Skin epidermis (tissue), 12 donors: ENCODE data around the gene DCAF17.
"Not testable (repeated sequence)": the region's sequence is repeated elsewhere in the genome, so short reads cannot be mapped to it uniquely, and the experiment has no call there.

Experiments used
- H3K27ac ChIP-seq, 21 experiments: fragments of 200-600 bp; sonication (generic) in 11 of 21; one replicate each; pipeline ENCODE4 v1.5.0; 2020; ENCODE audit warnings: mild to moderate bottlenecking in 3 of 21, inconsistent platforms in 2 of 21, moderate library complexity in 2 of 21
- H3K4me3 ChIP-seq, 7 experiments: fragments of 200-600 bp; sonication (generic) in 2 of 7; one replicate each; pipeline ENCODE4 v1.5.0; 2020; ENCODE audit warnings: inconsistent platforms in 2 of 7, mild to moderate bottlenecking in 2 of 7, moderate library complexity in 1 of 7

DCAF17 gene

DNA sequence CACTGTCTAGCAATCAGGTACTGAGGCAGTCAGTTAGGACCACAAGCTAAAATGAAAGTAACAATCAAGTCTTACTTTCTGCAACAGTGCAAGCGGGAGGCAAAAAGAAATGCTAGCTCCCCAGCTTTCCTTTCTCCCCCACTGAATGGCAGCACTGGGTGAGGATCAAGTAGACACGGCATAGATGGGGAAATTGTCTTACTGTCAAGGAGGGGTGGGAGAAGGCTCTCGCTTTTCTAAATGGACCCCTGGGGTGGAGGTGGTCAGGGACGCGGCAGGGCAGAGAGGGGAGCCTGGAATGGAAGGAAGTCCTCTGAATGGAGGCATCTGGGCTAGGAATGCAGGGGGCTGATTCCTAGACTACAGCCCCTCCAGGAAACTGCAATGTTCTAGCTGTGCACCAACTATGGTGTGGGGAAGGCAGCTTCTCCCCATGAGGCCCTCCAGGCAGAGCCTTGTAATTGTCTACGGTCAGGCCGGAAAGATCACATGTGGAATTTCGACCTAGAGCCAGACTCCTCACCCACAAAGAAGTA, 24.5 kb upstream of the DCAF17 start:
- H3K4me3 ChIP-seq: peak overlapping the region in 2 of 7 experiments; percentile 14 to 28
- peak overlapping the region in 13 of 21 experiments; percentile 1 to 76 (median 33) for H3K27ac ChIP-seq

DNA sequence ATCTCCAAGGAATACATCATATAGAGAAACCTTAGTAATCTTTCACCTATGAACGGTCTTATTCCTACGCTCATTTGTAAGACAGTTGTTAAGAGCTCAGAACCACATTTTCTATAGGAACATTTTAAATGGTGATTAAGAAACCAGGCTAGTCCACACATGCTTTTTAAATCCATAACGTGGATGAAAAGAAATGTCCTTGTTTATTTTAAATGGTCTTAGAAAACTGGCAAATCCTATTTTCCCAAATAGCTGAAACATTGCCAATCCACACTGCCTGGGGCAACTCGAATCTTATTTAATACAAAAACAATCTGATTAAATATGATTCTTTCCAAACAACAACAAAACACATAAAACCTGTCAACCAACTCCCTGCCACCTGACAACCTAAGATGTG, 23.9 kb upstream of the DCAF17 start:
- Histone ChIP-seq H3K27ac (peak overlapping the region in 10 of 21 experiments; percentile 1 to 76 (median 52)), H3K4me3 (no peak overlapping the region)

DNA sequence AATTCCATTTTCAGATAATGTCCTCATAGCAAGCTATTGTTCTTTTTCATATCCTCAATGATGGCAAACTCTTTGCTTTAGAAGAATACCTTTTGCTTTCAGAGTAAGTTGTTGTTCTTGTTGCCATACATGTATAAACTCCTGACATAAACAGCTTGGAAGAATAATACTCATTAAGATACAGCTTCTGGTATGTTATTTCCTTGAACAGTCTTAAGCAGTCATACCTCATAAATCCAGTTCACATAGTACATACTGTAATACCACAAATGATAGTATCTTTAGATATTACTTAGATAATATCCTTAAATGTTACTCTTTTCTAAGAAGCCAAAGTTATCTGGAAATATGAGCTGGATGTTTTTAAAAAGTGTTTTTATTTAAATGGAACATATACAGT, 23.4 kb upstream of the DCAF17 start:
- no peak overlapping the region for H3K4me3 ChIP-seq
- H3K27ac ChIP-seq: peak overlapping the region in 3 of 21 experiments; percentile 11 to 66 (median 33)

DNA sequence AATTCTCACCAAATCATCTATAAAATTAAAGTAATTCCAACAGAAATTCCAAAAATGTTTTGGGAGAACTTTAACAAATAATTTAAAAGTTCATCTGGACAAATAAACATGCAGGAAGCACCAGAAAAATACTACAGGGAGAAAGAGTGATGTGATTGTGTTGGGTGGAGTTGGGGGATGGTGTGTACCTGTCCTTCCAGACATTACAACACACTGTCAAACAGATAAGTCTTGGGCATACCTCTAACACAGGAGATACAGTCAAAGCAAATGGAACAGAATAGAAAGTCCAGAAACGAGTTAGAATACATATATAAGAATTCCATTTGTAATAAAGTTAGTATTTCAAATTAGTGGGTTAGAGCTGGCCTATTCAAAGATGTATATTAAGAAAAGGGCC, 22.8 kb upstream of the DCAF17 start:
- H3K4me3 ChIP-seq: no peak overlapping the region
- peak overlapping the region in 1 of 21 experiments; percentile 11 for H3K27ac ChIP-seq

DNA sequence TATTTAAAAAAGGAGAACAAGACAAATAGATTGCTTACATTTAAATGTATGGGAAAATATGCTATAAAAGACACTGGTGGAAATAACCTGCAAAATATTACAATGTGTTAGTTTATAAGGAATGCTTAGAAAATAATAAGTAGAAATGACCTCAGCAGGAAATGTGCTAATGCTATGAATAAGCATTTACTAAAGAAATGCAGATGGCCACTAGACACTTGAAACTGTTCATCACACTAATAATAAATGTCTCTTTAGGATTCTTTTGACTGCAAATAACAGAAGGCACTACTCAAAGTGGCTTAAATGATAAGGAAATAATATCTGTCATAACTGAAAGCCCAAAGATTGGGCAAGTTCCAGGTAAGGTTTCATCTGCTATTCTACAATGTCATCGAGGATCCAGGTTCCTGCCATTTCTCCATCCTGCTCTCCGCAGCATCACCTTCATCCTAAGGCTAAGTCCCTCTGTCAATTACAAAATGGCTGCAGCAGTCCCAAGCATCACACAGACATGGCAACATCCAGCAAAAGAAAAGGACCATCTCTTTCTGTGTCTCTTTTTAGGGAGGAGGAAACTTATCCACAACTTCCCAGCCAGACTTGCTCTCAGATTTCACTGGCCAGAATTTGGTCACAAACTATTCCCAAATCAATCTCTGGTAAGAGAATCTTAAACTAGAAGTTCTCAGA, 22.1 kb upstream of the DCAF17 start:
- H3K27ac ChIP-seq: peak overlapping the region in 1 of 21 experiments; percentile 26

DNA sequence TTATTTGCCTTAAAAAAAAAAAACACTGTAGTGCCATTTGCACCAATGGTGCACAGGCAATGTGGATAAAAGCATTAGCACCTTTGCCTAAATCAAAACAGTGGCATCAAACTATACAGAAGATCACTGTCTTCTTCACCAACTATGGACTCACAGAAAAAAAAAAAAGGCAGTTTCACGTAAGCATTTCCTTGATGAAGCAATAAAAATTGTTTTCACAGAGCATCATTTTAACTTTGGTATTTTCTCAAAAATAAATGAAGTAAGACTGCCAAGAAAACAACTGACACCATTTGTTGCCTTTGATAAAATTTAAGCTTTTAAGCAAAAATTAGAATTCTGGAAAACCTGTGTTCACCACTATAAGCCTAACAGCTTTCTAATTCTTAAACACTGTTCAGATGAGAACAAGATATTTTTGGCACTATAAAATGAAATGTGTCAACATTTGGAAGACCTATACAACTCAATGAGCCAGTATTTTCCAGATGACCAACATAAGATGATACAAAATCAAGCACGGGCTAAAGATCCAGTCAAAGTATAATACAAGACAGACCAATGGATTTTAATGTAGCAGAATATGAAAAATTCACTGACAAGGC, 21.4 kb upstream of the DCAF17 start:
- Histone ChIP-seq H3K4me3 (no peak overlapping the region), H3K27ac (no peak overlapping the region)

More for the DNA sequence above, 22.1 kb upstream of the DCAF17 start:
- H3K4me3 ChIP-seq: no peak overlapping the region

DNA sequence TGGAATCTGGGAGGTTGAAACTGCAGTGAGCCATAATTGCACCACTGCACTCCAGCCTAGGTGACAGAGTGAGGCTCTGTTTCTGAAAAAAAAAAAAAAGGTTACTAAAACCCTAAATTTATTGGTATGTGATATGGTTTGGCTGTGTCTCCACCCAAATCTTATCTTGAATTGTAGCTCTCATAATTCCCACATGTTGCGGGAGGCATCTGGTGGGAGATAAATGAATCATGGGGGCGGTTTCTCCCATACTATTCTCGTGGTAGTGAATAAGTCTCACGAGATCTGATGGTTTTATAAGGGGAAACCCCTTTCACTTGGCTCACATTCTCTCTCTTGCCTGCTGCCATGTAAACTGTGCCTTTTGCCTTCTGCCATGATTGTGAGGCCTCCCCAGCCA, 19.4 kb upstream of the DCAF17 start:
- H3K27ac ChIP-seq, H3K4me3 ChIP-seq: not testable (repeated sequence)

DNA sequence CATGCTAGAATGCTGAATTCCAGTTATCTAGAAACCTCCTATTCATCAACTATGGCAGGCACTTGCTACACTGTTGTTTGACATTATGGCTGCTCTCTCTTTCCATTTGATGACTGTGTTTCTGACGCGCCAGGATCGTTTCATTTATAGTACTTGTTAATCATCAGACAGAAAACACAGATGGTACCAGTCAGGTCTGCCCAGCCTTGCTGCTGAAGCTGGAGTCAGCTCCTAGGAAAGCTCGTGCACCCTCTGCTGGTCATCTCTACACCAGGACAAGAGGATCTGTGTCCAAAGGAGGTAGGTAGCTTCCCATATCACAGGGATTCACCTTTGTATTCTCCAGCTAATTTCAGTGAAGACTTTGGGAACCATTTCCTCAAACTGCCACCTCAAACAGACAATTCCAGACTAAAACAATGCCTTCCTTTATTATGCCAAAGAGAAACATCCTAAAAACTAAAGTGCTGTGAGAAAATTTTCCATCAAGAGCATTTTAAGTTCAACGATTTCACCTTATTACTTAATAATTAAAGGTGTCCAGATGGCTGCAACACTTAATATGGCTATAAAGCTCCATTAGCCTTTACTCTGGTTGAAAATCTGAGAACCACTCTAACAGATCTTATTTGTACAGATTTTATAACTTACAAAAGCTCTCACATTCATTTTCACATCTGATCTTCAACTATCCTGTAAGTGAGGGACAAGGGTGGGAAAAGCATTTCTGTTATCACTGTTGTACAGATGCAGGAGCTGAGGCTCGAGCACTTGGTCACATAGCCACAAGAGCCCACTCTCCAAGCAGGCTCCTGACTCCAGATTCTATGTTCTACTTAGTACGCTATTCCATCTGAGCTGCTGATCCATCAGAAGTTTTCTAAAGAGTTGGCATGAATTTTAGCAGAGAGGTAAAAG, 17.8 kb upstream of the DCAF17 start:
- H3K27ac ChIP-seq: peak overlapping the region in 8 of 21 experiments; percentile 10 to 51 (median 23)
- H3K4me3 ChIP-seq: no peak overlapping the region

DNA sequence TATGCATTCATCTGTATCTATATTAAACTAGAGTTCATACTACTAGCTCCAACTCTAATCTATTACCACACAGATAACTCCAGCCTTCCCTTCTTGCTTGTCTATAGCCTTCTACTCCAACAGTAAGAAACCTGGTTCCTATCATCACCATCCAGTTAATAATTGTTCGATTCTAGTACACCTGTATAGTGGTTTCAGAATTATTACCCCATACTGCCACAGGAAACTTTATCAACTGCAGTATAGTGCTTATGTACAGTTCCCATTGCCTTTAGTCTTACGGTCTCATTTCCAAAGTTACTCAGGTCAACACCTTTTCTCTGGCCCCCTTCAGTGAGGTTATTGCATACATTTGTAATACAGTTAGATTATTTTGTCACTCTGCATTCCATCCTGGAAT, 14.7 kb upstream of the DCAF17 start:
- H3K27ac ChIP-seq: no peak overlapping the region
- no peak overlapping the region for H3K4me3 ChIP-seq

DNA sequence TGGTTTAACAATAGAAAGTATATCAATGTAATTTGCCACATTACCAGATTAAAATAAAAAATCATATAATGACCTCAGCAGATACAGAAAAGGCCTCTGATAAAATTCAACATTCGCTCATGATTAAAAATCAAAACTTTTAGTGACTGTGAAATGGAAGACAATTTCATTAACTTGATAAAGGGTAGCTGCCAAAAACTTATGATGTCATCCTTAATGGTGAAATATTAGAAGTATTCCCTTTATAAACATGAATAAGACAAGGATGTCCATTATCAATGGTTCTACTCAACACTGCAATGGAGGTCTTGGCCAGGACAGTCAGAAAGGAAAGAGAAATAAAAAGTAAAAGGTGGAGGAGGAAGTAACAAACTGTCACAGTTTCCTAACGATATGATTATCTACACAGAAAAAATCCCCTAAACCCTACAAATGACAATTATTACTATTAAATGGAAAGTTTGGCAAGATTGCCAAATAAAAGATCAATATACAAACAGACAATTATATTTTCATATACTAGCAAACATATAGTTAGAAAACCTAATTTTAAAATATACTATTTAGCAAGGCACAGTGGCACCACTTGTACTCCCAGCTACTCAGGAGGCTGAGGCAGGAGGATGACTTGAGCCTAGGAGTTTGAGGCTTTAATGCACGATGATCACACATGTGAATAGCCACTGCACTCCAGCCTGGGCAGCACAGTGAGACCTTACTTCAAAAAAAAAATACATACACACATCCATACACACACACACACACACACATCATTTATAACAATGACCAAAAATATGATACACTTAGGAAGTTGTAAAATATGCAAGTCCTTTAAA, 13.1 kb upstream of the DCAF17 start:
- H3K4me3 ChIP-seq: no peak overlapping the region
- no peak overlapping the region for H3K27ac ChIP-seq

DNA sequence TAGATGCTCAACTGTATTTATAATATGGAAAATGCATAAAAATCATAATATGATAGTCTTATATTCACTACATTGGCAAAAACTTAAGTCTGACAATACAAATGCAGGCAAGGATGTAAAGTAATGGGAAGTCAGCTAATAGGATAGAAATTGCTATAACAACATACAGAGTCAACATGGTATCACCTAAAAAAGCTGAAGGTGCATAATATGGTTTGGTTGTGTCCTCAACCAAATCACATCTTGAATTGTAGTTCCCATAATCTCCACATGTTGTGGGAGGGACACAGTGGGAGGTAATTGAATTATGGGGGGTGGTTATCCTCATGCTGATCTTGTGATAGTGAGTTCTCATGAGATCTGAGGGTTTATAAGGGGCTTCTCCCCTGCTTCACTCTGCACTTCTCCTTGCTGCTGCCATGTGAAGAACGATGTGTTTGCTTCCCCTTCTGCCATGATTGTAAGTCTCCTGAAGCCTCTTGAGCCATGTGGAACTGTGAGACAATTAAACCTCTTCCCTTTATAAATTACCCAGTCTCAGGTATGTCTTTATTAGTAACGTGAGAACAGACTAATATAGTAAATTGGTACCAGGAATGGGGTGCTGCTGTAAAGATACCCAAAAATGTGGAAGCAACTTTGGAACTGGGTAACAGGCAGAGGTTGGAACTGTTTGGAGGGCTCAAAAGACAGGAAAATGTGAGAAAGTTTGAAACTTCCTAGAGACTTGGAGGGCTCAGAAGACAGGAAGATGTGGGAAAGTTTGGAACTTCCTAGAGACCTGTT, 11.1 kb upstream of the DCAF17 start:
- not testable (repeated sequence) for H3K4me3 ChIP-seq, H3K27ac ChIP-seq

DNA sequence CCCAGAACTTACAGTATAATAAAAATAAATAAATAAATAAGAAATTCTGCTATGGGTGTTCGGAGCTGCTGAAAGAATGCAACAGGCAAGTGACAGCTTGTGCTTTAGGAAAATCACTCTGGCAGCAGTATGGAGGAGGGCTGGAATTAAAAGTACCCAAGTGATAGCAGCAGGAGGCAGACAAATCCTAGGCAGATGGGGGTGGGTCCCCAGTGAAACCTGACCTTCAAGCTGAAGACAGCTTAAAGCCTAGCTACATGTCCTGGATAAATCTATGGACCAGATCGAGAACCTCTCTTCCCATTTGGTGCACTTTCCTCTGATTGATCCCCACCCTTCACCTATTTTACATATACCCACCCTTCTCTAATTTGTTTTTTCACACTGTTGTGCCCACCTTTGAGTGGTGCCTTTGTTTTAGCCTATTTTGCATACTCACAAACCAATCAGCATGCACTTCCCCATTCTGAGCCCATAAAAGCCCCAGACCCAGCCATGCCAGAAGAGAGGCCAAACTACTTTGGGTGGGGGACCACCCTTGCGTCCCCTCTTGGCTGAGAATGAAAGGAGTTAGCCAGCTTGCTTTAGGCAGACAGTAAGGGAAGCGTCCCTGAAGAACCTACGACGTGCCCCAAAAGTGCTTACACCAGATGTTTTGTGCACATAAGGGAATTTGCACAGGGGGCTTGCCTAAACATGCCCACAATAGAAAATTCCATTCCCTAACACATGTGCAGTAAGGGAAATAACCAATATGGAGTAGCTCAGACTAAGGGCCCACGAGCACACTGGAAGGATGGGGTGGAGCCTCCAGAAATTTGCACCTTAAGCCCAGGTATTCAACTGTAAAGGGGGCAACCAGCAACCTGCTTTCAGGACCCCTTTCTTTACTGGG, 3.3 kb upstream of the DCAF17 start:
- peak overlapping the region in 15 of 21 experiments; percentile 5 to 99 (median 64) for H3K27ac ChIP-seq

DNA sequence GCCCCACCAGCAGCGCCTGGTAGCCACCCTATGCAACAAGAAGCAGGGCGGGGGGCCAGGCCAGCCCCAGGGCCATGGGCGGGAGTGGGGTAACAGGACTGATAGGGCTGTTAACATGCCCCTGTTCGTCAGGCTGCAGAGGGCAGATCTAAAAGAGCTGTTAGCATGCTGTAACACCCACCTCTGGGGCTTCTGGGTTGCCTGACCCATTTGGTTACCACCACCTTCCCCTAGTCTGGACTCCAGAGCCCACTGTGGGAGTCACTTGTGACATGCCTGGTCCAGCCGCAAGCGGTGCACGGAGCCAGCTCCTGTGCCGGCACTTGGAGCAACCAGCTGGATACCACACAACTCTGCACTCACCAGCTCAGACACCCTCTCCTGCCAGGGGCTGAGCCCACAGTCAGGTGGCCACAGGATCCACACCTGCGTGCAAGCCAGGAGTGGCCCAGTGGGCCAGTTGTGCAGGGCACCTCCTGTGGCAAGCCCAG, 2.3 kb upstream of the DCAF17 start:
- peak overlapping the region in 1 of 7 experiments; percentile 16 for H3K4me3 ChIP-seq
- peak overlapping the region in 16 of 21 experiments; percentile 1 to 99 (median 64) for H3K27ac ChIP-seq

More for the DNA sequence above, 3.3 kb upstream of the DCAF17 start:
- no peak overlapping the region for H3K4me3 ChIP-seq

DNA sequence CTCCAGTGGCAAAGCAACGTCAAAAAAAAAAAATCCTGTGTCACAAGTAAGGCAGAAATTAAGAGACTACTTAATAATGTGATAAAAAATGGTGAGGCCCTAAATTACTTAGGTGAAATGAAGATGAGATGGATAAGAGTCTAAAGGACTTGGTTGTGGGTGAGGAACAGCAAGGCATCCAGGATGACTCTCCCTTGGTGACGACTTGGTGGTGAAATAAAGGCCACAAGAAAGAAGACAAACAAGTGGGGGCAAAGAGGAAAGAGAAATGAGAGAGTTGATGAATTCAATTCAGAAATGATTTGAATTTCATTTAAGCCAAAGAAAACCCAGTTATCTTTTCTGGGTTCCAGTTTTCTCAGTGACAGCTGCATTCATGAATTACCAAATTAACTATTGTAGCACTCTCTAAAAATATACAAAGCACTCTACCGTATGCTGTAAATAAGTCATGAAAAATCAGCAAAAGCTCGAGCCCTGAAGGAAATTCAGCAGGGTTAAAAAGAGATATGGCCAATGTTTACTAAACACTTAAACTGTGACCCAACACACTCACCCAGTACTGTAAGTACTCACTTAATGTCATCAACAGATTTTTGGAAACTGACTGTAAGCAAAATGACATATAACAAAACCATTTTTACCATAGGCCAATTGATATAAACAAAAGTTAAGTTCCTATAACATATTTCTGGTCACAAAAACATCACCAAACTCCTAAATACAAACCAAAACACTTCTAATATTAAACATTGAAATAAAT, 1.6 kb upstream of the DCAF17 start:
- H3K4me3 ChIP-seq: peak overlapping the region in 3 of 7 experiments; percentile 58 to 70 (median 68)
- H3K27ac ChIP-seq: peak overlapping the region in 16 of 21 experiments; percentile 42 to 99 (median 98)

DNA sequence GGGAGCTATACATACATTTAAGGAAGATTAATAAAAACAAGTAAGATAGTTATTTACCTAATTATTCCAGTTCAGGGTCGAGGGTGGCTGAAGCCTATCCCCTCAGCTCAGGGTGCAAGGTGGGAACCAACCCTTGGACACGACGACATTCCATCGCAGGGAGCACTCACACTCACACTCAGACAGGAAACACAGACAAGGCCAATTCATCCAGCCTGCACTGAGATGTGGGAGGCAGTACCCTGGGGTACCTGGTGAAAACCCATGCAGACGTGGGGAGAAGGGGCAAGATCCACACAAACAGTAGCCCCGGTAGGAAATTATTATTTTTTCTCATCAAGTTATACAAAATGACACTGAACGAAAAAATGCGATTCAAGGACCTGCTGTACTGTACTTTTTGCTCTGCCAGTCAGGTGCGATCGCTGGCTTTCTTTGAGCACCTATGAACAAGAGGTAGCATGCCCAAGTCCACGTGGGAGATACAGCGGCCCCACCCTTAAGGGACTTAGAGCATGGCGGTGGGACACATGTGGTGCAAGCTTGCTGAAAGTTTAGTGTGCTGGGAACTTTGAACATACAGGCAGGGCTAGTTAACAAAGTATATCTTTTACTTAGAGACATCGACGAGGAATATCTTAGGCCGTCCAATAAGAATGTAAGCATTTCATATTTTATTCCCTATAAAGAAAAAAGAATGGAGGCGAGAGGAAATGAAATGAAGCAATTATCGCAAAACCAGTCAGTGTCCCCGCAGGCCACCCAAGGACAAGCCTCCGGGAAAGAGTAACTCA, 860 bp upstream of the DCAF17 start:
- Histone ChIP-seq H3K27ac (peak overlapping the region; percentile 40 to 99 (median 95)), H3K4me3 (peak overlapping the region; percentile 58 to 91 (median 69))

DNA sequence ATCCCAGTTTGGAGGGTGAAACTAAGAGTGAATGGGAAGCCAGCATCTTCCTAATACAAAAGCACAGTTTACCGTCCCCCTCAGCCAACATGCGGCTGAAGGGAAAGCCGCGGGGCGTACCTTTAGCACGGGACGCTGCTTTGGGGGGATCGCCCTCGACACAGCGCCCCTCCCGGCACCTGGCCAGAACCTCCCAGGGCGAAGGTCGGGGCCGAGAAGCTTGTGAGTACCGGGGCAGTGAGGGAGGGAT, 338 bp upstream of the DCAF17 start, which contains the start of gene METTL8:
TSS of gene METTL8 (minus strand) at position 228 of the 250 bp plus-strand sequence. CDS start 41,805 bp downstream, outside the sequence.
- Histone ChIP-seq H3K4me3 (peak within 1 kb of the TSS; percentile 58 to 91 (median 69)), H3K27ac (peak within 1 kb of the TSS; percentile 89 to 99 (median 96))
